ENCODE measurements around the gene TRIM26. TPM values are rescaled to one million over a fixed set of nuclear protein-coding genes. Genes with fewer than 3 reads are reported as not detected.

Gene TRIM26
- total and polyA plus RNA-seq, 2 of the 13 experiments (the other 11 are each of a cell fraction or from before 2014, with no cell fraction given) = 27.1 to 38.7 TPM

DNA sequence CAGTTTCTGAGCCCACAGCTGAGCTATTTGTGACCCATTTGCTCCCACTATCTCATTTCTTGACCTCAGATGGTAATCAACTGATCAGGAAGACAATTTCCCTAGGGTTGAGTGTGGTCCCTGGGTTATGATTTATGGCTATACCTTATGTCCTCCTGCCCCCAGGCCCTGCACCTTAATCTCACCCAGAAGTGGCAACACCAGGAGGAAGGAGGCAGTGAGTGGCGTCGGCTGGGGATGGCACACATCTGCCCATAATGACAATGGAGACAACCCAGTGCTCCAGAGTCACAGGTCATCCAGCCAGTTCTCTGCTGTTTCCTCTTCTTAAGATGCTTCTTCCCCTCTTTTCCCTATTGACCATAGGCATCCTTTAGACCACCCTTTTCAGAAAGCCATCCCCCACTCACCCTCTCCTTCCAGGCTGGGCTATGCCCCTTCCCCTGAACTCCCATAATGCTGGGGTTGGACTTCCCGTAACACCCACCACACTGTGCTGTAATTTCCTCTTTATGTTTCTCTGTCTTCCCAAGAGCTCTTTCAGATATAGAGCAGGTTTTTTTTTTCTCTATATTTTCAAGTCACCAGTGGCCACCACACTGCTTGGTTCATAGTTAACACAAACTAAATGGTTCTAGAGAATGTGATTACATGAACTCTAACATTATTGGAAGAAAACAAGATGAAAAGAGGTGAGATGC is 60.1 kb downstream of the TRIM26 start:
- ATAC-seq (no peak), DNase-seq (ENCODE audit: low spot score) (no peak), FAIRE-seq (peak; percentile 36)
- intact Hi-C loops (cut with micrococcal nuclease; ENCODE audit: unreplicated experiment) (loop anchor here (1.0 kb wide), 1 partner anchor 19 kb away; no protein-coding TSS in a partner anchor), in situ Hi-C loops (cut with HindIII; ENCODE audit: extremely low pct_ligation_motif_present, low pct_unique_long_range_greater_than_20kb) (no loop called here)
- H3K27me3 ChIP-seq (ENCODE audit: control insufficient read depth in 1 of 2, insufficient read depth in 2 of 2, low read length in 2 of 2) = no peaks in the 10 kb centered on the region
- no peaks in the 10 kb centered on the region for H3K36me3 ChIP-seq (replicated peaks in 1 of 2; ENCODE audit: control insufficient read depth in 1 of 2, insufficient read depth in 2 of 2, low read length in 2 of 2)
- WGBS (ENCODE audit: low lambda C conversion rate) = 75% methylated on average over 3 of the region's 3 CpGs
- no peak overlapping the region for H2AFZ ChIP-seq (ENCODE audit: low read length)
- H3K4me2 ChIP-seq (ENCODE audit: low read depth, low read length) = no peak overlapping the region
- H3K4me1 ChIP-seq (ENCODE audit: insufficient read depth, low read length) = peaks cover 69% of the 10 kb centered on the region
- no peaks in the 10 kb centered on the region for H3K79me2 ChIP-seq (ENCODE audit: insufficient read depth, low read length)
- TSS peak; percentile 30 for BruUV-seq (replicated peaks)
- H3K27ac ChIP-seq (ENCODE audit: extremely low read length, insufficient read depth, low read length) = no peak overlapping the region
- ChIA-PET CTCF (ENCODE audit: low intra/inter-chr PET ratio, low total read pairs) (no interaction called here), POLR2A (interaction anchor here (1.3 kb wide), 1 partner anchor 11 kb away, joined by 5 read pairs; the partner anchor contains the start of gene TRIM15)
- H3K4me3 ChIP-seq (replicated peaks in 1 of 3; ENCODE audit: insufficient read depth in 1 of 3, low read depth in 2 of 3, low read length in 3 of 3) = no peak overlapping the region
- H4K20me1 ChIP-seq (ENCODE audit: insufficient read depth, low read length) = no peaks in the 10 kb centered on the region
- H3K9me3 ChIP-seq (ENCODE audit: low read length) = no peaks in the 10 kb centered on the region
- H3K9ac ChIP-seq (ENCODE audit: insufficient read depth, low read depth, low read length) = no peak overlapping the region
- TF ChIP-seq SETDB1 (CRISPR knock-in tag; IDR thresholded peaks at IDR 0.05; ENCODE audit: borderline replicate concordance) (no peak), KDM1A (CRISPR knock-in tag; IDR thresholded peaks at IDR 0.05) (no peak), NFYB (CRISPR knock-in tag; IDR thresholded peaks at IDR 0.05) (no peak), ZNF569 (CRISPR knock-in tag; IDR thresholded peaks at IDR 0.05; ENCODE audit: borderline replicate concordance) (no peak), ZNF737 (CRISPR knock-in tag; IDR thresholded peaks at IDR 0.05; ENCODE audit: borderline replicate concordance) (no peak), ZNF782 (CRISPR knock-in tag; IDR thresholded peaks at IDR 0.05; ENCODE audit: borderline replicate concordance) (no peak), HDAC1 (CRISPR knock-in tag; IDR thresholded peaks at IDR 0.05) (no peak), ZNF891 (CRISPR knock-in tag; IDR thresholded peaks at IDR 0.05) (no peak), PHB2 (IDR thresholded peaks at IDR 0.05; ENCODE audit: partially characterized antibody) (no peak), ZNF235 (CRISPR knock-in tag; IDR thresholded peaks at IDR 0.05; ENCODE audit: borderline replicate concordance) (no peak), ZNF180 (CRISPR knock-in tag; IDR thresholded peaks at IDR 0.05; ENCODE audit: borderline replicate concordance, low read depth) (no peak), ZNF672 (CRISPR knock-in tag; IDR thresholded peaks at IDR 0.05) (no peak), TARDBP (CRISPR knock-in tag; IDR thresholded peaks at IDR 0.05) (no peak), TAF15 (IDR thresholded peaks at IDR 0.05; ENCODE audit: low read depth, low read length, poor library complexity, severe bottlenecking) (no peak), TBP (CRISPR knock-in tag; IDR thresholded peaks at IDR 0.05) (no peak)
- TF ChIP-seq, protein P1, sequence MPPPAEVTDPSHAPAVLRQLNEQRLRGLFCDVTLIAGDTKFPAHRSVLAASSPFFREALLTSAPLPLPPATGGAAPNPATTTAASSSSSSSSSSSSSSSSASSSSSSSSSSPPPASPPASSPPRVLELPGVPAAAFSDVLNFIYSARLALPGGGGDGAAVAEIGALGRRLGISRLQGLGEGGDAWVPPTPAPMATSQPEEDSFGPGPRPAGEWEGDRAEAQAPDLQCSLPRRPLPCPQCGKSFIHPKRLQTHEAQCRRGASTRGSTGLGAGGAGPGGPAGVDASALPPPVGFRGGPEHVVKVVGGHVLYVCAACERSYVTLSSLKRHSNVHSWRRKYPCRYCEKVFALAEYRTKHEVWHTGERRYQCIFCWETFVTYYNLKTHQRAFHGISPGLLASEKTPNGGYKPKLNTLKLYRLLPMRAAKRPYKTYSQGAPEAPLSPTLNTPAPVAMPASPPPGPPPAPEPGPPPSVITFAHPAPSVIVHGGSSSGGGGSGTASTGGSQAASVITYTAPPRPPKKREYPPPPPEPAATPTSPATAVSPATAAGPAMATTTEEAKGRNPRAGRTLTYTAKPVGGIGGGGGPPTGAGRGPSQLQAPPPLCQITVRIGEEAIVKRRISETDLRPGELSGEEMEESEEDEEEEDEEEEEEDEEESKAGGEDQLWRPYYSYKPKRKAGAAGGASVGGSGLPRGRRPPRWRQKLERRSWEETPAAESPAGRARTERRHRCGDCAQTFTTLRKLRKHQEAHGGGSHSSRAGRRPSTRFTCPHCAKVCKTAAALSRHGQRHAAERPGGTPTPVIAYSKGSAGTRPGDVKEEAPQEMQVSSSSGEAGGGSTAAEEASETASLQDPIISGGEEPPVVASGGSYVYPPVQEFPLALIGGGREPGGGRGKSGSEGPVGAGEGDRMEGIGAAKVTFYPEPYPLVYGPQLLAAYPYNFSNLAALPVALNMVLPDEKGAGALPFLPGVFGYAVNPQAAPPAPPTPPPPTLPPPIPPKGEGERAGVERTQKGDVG (CRISPR knock-in tag; IDR thresholded peaks at IDR 0.05; ENCODE audit: borderline replicate concordance) = no peak
- TF ChIP-seq, protein P2, sequence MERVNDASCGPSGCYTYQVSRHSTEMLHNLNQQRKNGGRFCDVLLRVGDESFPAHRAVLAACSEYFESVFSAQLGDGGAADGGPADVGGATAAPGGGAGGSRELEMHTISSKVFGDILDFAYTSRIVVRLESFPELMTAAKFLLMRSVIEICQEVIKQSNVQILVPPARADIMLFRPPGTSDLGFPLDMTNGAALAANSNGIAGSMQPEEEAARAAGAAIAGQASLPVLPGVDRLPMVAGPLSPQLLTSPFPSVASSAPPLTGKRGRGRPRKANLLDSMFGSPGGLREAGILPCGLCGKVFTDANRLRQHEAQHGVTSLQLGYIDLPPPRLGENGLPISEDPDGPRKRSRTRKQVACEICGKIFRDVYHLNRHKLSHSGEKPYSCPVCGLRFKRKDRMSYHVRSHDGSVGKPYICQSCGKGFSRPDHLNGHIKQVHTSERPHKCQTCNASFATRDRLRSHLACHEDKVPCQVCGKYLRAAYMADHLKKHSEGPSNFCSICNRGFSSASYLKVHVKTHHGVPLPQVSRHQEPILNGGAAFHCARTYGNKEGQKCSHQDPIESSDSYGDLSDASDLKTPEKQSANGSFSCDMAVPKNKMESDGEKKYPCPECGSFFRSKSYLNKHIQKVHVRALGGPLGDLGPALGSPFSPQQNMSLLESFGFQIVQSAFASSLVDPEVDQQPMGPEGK (CRISPR knock-in tag; IDR thresholded peaks at IDR 0.05) = no peak
- TF ChIP-seq, protein P3, sequence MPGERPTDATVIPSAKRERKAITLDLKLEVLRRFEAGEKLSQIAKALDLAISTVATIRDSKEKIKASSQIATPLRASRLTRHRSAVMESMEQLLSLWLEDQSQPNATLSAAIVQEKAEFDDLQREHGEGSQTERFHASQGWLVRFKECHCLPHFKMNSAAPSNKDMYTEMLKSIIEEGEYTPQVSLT (CRISPR knock-in tag; IDR thresholded peaks at IDR 0.05; ENCODE audit: borderline replicate concordance, low read depth) = no peak
